Hematopoietic multipotent progenitor cell treated with erythropoietin and hydrocortisone succinate and interleukin-3 and kit ligand, for 15 days (in vitro differentiated cells): Measurements from ENCODE around the gene NEK6.

Experiments used
- DNase-seq: peaks from one replicate; pipeline ENCODE4 v3.0.0-alpha.2; 2015; ENCODE audit warnings: low spot score

The NEK6 gene

GRCh38 chr9:124296796-124297550 is 39.2 kb downstream of the NEK6 start:
- no peak for DNase-seq

- no peak for DNase-seq
Measured at GRCh38 chr9:124297551-124297901, 39.8 kb downstream of the NEK6 start.

GRCh38 chr9:124297915-124298645 is 40.3 kb downstream of the NEK6 start:
- DNase-seq: no peak

- DNase-seq: no peak
Measured at GRCh38 chr9:124298646-124299235, 41.0 kb downstream of the NEK6 start.

GRCh38 chr9:124299515-124300090 is 41.9 kb downstream of the NEK6 start:
- DNase-seq: no peak

- no peak for DNase-seq
Measured at GRCh38 chr9:124300312-124300711, 42.6 kb downstream of the NEK6 start.

GRCh38 chr9:124302921-124303320 is 45.2 kb downstream of the NEK6 start:
- DNase-seq: no peak

GRCh38 chr9:124303762-124304161 is 46.0 kb downstream of the NEK6 start:
- DNase-seq: no peak

GRCh38 chr9:124304285-124304684 is 46.5 kb downstream of the NEK6 start:
- no peak for DNase-seq

GRCh38 chr9:124306098-124306735 is 48.5 kb downstream of the NEK6 start:
- no peak for DNase-seq

- DNase-seq: no peak
Measured at GRCh38 chr9:124307379-124308030, 49.8 kb downstream of the NEK6 start.

GRCh38 chr9:124308606-124309491 is 51.1 kb downstream of the NEK6 start:
- no peak for DNase-seq

GRCh38 chr9:124309667-124310084 is 51.9 kb downstream of the NEK6 start:
- no peak for DNase-seq

- no peak for DNase-seq
Measured at GRCh38 chr9:124311283-124311682, 53.5 kb downstream of the NEK6 start.

- DNase-seq: no peak
Measured at GRCh38 chr9:124312290-124313265, 54.8 kb downstream of the NEK6 start.

GRCh38 chr9:124313940-124314339 is 56.2 kb downstream of the NEK6 start:
- no peak for DNase-seq

- no peak for DNase-seq
Measured at GRCh38 chr9:124315882-124316281, 58.1 kb downstream of the NEK6 start.

GRCh38 chr9:124320062-124320973 is 62.6 kb downstream of the NEK6 start:
- DNase-seq: peak; percentile 48

- no peak for DNase-seq
Measured at GRCh38 chr9:124321416-124321815, 63.7 kb downstream of the NEK6 start.
